ENCODE measurements around the gene MYOM3.
"Not testable (repeated sequence)": the region's sequence is repeated elsewhere in the genome, so short reads cannot be mapped to it uniquely, and the experiment has no call there.

The MYOM3 gene

GRCh38 chr1:24020025-24020424 is 91.9 kb downstream of the MYOM3 start:
- Histone ChIP-seq H3K4me2 (ENCODE audit: low read length) (no peak overlapping the region), H3K4me1 (ENCODE audit: insufficient read depth, low read length, severe bottlenecking) (no peaks in the 10 kb centered on the region), H2AFZ (ENCODE audit: low read length) (no peak overlapping the region)

GRCh38 chr1:24018611-24019580 is 93.0 kb downstream of the MYOM3 start:
- Histone ChIP-seq H3K4me1 (ENCODE audit: insufficient read depth, low read length, severe bottlenecking) (no peaks in the 10 kb centered on the region), H3K9me3 (ENCODE audit: low read length) (no peaks in the 10 kb centered on the region), H3K4me3 (ENCODE audit: low read depth, low read length, poor library complexity, severe bottlenecking) (no peak overlapping the region), H3K27me3 (ENCODE audit: insufficient read depth, low read length) (no peaks in the 10 kb centered on the region), H3K9me2 (ENCODE audit: low read depth, low read length) (no peaks in the 10 kb centered on the region), H3K9ac (ENCODE audit: low read length) (no peak overlapping the region), H3F3A (ENCODE audit: insufficient read depth, low read length) (no peaks in the 10 kb centered on the region), H2AFZ (ENCODE audit: low read length) (no peak overlapping the region), H4K20me1 (ENCODE audit: insufficient read depth, low read length) (no peaks in the 10 kb centered on the region), H3K36me3 (ENCODE audit: insufficient read depth, low read length) (no peaks in the 10 kb centered on the region), H3K4me2 (ENCODE audit: low read length) (no peak overlapping the region), H3K27ac (ENCODE audit: low read depth, low read length, poor library complexity, severe bottlenecking) (no peak overlapping the region), H3K79me2 (ENCODE audit: insufficient read depth, low read length) (no peaks in the 10 kb centered on the region)
- TF ChIP-seq EZH2 (IDR thresholded peaks at IDR 0.05; ENCODE audit: borderline replicate concordance, low read length): no peak
- no peak for TF ChIP-seq CTCF (IDR thresholded peaks at IDR 0.05; ENCODE audit: low read length)

More at GRCh38 chr1:24020025-24020424, 91.9 kb downstream of the MYOM3 start:
- no peaks in the 10 kb centered on the region for H3K79me2 ChIP-seq (ENCODE audit: insufficient read depth, low read length)
- no peak for TF ChIP-seq CTCF (IDR thresholded peaks at IDR 0.05; ENCODE audit: low read length)
- TF ChIP-seq EZH2 (IDR thresholded peaks at IDR 0.05; ENCODE audit: borderline replicate concordance, low read length): no peak
- H3K9me3 ChIP-seq (ENCODE audit: low read length): no peaks in the 10 kb centered on the region
- no peaks in the 10 kb centered on the region for H4K20me1 ChIP-seq (ENCODE audit: insufficient read depth, low read length)
- H3K9ac ChIP-seq (ENCODE audit: low read length): no peak overlapping the region
- H3K9me2 ChIP-seq (ENCODE audit: low read depth, low read length): no peaks in the 10 kb centered on the region
- no peaks in the 10 kb centered on the region for H3K36me3 ChIP-seq (ENCODE audit: insufficient read depth, low read length)
- no peaks in the 10 kb centered on the region for H3F3A ChIP-seq (ENCODE audit: insufficient read depth, low read length)
- H3K4me3 ChIP-seq (ENCODE audit: low read depth, low read length, poor library complexity, severe bottlenecking): no peak overlapping the region
- no peaks in the 10 kb centered on the region for H3K27me3 ChIP-seq (ENCODE audit: insufficient read depth, low read length)
- H3K27ac ChIP-seq (ENCODE audit: low read depth, low read length, poor library complexity, severe bottlenecking): no peak overlapping the region

- no peak overlapping the region for H3K27ac ChIP-seq (ENCODE audit: low read depth, low read length, poor library complexity, severe bottlenecking)
These were observed 96.4 kb downstream of the MYOM3 start for GRCh38 chr1:24015221-24016210.

GRCh38 chr1:24012878-24013277 is 99.1 kb downstream of the MYOM3 start:
- H3K9me2 ChIP-seq (ENCODE audit: low read depth, low read length); H4K20me1 ChIP-seq (ENCODE audit: insufficient read depth, low read length); H3K9ac ChIP-seq (ENCODE audit: low read length); H3K36me3 ChIP-seq (ENCODE audit: insufficient read depth, low read length); H3K4me1 ChIP-seq (ENCODE audit: insufficient read depth, low read length, severe bottlenecking); H3K27ac ChIP-seq (ENCODE audit: low read depth, low read length, poor library complexity, severe bottlenecking); H3K79me2 ChIP-seq (ENCODE audit: insufficient read depth, low read length); H3K4me2 ChIP-seq (ENCODE audit: low read length); H3K4me3 ChIP-seq (ENCODE audit: low read depth, low read length, poor library complexity, severe bottlenecking); H3F3A ChIP-seq (ENCODE audit: insufficient read depth, low read length); H3K9me3 ChIP-seq (ENCODE audit: low read length); H3K27me3 ChIP-seq (ENCODE audit: insufficient read depth, low read length); H2AFZ ChIP-seq (ENCODE audit: low read length): not testable (repeated sequence)

More at GRCh38 chr1:24015221-24016210, 96.4 kb downstream of the MYOM3 start:
- H4K20me1 ChIP-seq (ENCODE audit: insufficient read depth, low read length): no peaks in the 10 kb centered on the region
- H3K4me2 ChIP-seq (ENCODE audit: low read length): no peak overlapping the region
- H3F3A ChIP-seq (ENCODE audit: insufficient read depth, low read length): no peaks in the 10 kb centered on the region
- no peaks in the 10 kb centered on the region for H3K79me2 ChIP-seq (ENCODE audit: insufficient read depth, low read length)
- H3K9me2 ChIP-seq (ENCODE audit: low read depth, low read length): no peaks in the 10 kb centered on the region
- peaks cover 3% of the 10 kb centered on the region; the same call in 1 of the 2 replicates for H3K27me3 ChIP-seq (ENCODE audit: insufficient read depth, low read length)
- H3K4me1 ChIP-seq (ENCODE audit: insufficient read depth, low read length, severe bottlenecking): no peaks in the 10 kb centered on the region
- no peaks in the 10 kb centered on the region for H3K36me3 ChIP-seq (ENCODE audit: insufficient read depth, low read length)
- H2AFZ ChIP-seq (ENCODE audit: low read length): no peak overlapping the region
- H3K9ac ChIP-seq (ENCODE audit: low read length): no peak overlapping the region
- H3K9me3 ChIP-seq (ENCODE audit: low read length): no peaks in the 10 kb centered on the region
- TF ChIP-seq EZH2 (IDR thresholded peaks at IDR 0.05; ENCODE audit: borderline replicate concordance, low read length) (no peak), CTCF (IDR thresholded peaks at IDR 0.05; ENCODE audit: low read length) (no peak)
- no peak overlapping the region for H3K4me3 ChIP-seq (ENCODE audit: low read depth, low read length, poor library complexity, severe bottlenecking)

Data from OCI-LY1 (cell line).